Prostate gland (tissue), 2 donors: Measurements from ENCODE around the gene HCN4. TPM values are rescaled to one million over a fixed set of nuclear protein-coding genes. Genes with fewer than 3 reads are reported as not detected.
A peak's percentile ranks its signal among the peaks of the same experiment; 100 is the strongest.

Experiments used
- DNase-seq: peaks from one replicate; pipeline ENCODE4 v3.0.0-alpha.2; 2019; ENCODE audit warnings: low spot score
- H3K27ac ChIP-seq, 2 donors: fragments of 200-600 bp; sonication (generic); 2 replicates each; pipeline ENCODE4 v1.5.1; 2017 to 2019
- H3K27me3 ChIP-seq: fragments of 200-600 bp; sonication (generic); replicated peaks from 2 replicates; pipeline ENCODE4 v1.5.1; 2019; ENCODE audit not compliant: insufficient read depth
- H3K36me3 ChIP-seq, 2 donors: fragments of 200-600 bp; sonication (generic); 1 replicate in 1 of 2; 2 replicates in 1 of 2; pipeline versions ENCODE4 v1.5.1 to v1.8.1; 2017 to 2019
- H3K4me1 ChIP-seq: fragments of 200-600 bp; sonication (generic); replicated peaks from 2 replicates; pipeline ENCODE4 v1.5.1; 2019
- H3K4me3 ChIP-seq, 2 donors: fragments of 200-600 bp; sonication (generic); 2 replicates each; pipeline ENCODE4 v1.5.1; 2017 to 2019
- H3K9me3 ChIP-seq: fragments of 200-600 bp; sonication (generic); 2 replicates; pipeline ENCODE4 v1.5.1; 2017
- POLR2A ChIP-seq: fragments of 450-650 bp; IDR thresholded peaks from one replicate; pipeline ENCODE4 v1.6.1; 2016; ENCODE audit warnings: antibody characterized with exemption, mild to moderate bottlenecking
- POLR2AphosphoS5 ChIP-seq: sonication (generic); formaldehyde crosslinking; IDR thresholded peaks from one replicate; pipeline ENCODE4 v1.6.1; 2017; ENCODE audit warnings: antibody characterized with exemption
- WGBS: methylation state at CpG from one replicate; pipeline ENCODE4 v1.1.5; 2018; 5-methylcytosine and 5-hydroxymethylcytosine counted together
- intact Hi-C: fragments of 100-400 bp; cut with DNase I; formaldehyde crosslinking; loops from one replicate; pipeline ENCODE4 v1.14.2; 2022
- total RNA-seq, 2 donors: library from RNA; depleted of rRNA; stranded (reverse); fragments of >200 nt; gene quantifications; one replicate each; pipeline ENCODE4 v1.1.0, GENCODE V29; 2016
- TF ChIP-seq, protein P1 (sequence below), 4 experiments: fragments of 200-600 bp in 2 of 4; fragments of 450-650 bp in 2 of 4; sonication (generic) in 2 of 4; IDR thresholded peaks; 1 replicate in 3 of 4; 2 replicates in 1 of 4; pipeline ENCODE4 v1.5.1; 2016 to 2019; ENCODE audit warnings: antibody characterized with exemption in 4 of 4, mild to moderate bottlenecking in 2 of 4, moderate library complexity in 2 of 4

Gene HCN4
- total RNA-seq, 2 donors from 2014 or later, result 0.18 to 6.0 TPM

DNA sequence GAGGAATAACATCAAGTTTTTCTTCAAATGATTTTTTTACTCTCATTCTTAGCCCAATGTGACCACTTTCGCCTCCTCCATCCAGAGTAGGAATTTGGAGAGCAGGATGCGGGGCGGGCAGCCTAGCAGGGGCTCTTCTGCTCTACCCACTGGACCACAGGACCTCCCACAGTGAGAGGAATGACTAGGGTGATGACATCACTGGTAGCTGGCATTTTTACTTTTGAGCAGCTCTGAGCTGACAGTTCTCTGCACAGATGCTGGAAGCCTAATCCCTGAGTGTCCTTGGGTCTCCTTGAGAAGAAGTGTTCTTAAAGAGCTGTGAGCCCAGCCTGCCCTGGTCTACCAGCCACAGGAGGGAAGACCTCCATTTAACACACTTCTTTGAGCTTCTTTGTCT is 1.4 kb upstream of the HCN4 start:
- Histone ChIP-seq H3K27me3 (peaks cover 17% of the 10 kb centered on the region), H3K4me3 (no peak overlapping the region), H3K36me3 (no peaks in the 10 kb centered on the region), H3K27ac (no peak overlapping the region), H3K4me1 (peaks cover 6% of the 10 kb centered on the region), H3K9me3 (no peaks in the 10 kb centered on the region)
- TF ChIP-seq POLR2AphosphoS5 (no peak), POLR2A (no peak)
- TF ChIP-seq, protein P1, sequence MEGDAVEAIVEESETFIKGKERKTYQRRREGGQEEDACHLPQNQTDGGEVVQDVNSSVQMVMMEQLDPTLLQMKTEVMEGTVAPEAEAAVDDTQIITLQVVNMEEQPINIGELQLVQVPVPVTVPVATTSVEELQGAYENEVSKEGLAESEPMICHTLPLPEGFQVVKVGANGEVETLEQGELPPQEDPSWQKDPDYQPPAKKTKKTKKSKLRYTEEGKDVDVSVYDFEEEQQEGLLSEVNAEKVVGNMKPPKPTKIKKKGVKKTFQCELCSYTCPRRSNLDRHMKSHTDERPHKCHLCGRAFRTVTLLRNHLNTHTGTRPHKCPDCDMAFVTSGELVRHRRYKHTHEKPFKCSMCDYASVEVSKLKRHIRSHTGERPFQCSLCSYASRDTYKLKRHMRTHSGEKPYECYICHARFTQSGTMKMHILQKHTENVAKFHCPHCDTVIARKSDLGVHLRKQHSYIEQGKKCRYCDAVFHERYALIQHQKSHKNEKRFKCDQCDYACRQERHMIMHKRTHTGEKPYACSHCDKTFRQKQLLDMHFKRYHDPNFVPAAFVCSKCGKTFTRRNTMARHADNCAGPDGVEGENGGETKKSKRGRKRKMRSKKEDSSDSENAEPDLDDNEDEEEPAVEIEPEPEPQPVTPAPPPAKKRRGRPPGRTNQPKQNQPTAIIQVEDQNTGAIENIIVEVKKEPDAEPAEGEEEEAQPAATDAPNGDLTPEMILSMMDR (IDR thresholded peaks at IDR 0.05), result no peak
- WGBS, result 37% methylated on average over 3 of the region's 3 CpGs
- DNase-seq, result no peak
- intact Hi-C loops, result no loop called here

- Histone ChIP-seq H3K4me3 (no peak overlapping the region), H3K36me3 (no peaks in the 10 kb centered on the region), H3K27ac (no peak overlapping the region), H3K9me3 (no peaks in the 10 kb centered on the region), H3K4me1 (peaks cover 6% of the 10 kb centered on the region), H3K27me3 (peaks cover 20% of the 10 kb centered on the region)
- intact Hi-C loops, result no loop called here
- DNase-seq, result no peak
- under 1% methylated on average over 22 of the region's 44 CpGs for WGBS
- no peak for TF ChIP-seq POLR2AphosphoS5
- TF ChIP-seq POLR2A, result no peak
- TF ChIP-seq, protein P1 (IDR thresholded peaks at IDR 0.05), result no peak
Measured at GRCh38 chr15:73369154-73369694, 466 bp upstream of the HCN4 start.

DNA sequence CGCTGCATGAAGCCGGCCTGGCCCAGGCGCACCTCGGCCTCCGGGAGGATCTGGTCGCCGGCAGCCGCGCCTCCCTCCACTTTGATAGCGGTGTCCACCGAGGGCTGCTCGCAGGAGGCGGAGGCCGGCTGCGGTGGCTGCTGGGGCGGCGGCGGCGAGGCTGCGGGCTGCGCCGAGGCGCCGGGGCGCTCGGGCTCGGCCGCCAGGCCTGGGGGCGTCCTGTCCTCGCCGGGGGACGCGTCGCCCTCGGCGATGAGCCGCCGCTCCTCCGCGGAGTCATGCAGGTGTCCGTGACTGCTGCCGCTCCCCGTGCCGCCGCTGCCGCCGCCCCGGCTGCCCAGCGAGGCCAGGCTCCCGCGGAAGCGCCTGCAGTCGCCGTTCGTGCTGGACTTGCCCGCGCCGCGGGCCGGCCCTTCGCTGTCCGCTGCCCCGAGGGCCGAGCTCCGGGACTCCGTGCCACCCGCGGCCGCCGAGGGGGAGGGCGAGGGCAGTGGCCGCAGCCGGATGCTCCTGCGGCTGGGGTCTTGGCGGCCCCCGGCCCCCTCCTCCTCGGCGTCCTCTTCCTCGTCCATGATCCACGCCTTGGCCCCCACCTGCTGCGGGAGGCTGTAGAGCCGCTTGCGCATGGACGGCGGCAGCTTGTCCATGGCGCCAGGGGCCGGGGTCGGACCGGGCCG is 996 bp downstream of the HCN4 start:
- DNase-seq, result no peak
- Histone ChIP-seq H3K36me3 (no peaks in the 10 kb centered on the region), H3K27ac (no peak overlapping the region), H3K4me1 (peaks cover 6% of the 10 kb centered on the region), H3K27me3 (peaks cover 20% of the 10 kb centered on the region), H3K9me3 (no peaks in the 10 kb centered on the region), H3K4me3 (peak overlapping the region; percentile 18 to 32)
- intact Hi-C loops, result no loop called here
- WGBS, result 1% methylated on average over 21 of the region's 90 CpGs
- TF ChIP-seq, protein P1 (IDR thresholded peaks at IDR 0.05), result no peak
- no peak for TF ChIP-seq POLR2AphosphoS5
- TF ChIP-seq POLR2A, result no peak

GRCh38 chr15:73366766-73367623 is 1.8 kb downstream of the HCN4 start:
- H3K4me1 ChIP-seq, result peaks cover 6% of the 10 kb centered on the region
- H3K27me3 ChIP-seq, result peaks cover 20% of the 10 kb centered on the region
- peak overlapping the region in 1 of 2 donors; percentile 32 for H3K4me3 ChIP-seq
- H3K36me3 ChIP-seq, result no peaks in the 10 kb centered on the region
- no peaks in the 10 kb centered on the region for H3K9me3 ChIP-seq
- no peak overlapping the region for H3K27ac ChIP-seq
- intact Hi-C loops, result no loop called here
- DNase-seq, result no peak
- TF ChIP-seq POLR2A (no peak), POLR2AphosphoS5 (no peak)
- TF ChIP-seq, protein P1 (IDR thresholded peaks at IDR 0.05), result no peak
- 28% methylated on average over 27 of the region's 28 CpGs for WGBS
